H9 (cell line): ENCODE measurements around the gene TECTB. TPM values are rescaled to one million over a fixed set of nuclear protein-coding genes. Genes with fewer than 3 reads are reported as not detected.

Source experiments
- DNase-seq: peaks from one replicate; pipeline ENCODE4 v3.0.0-alpha.2; 2017
- H2AFZ ChIP-seq: one replicate; pipeline ENCODE4 v1.6.1; 2013; ENCODE audit warnings: mild to moderate bottlenecking, low read length, control low read depth, moderate library complexity
- H2AK5ac ChIP-seq: 2 replicates; pipeline ENCODE4 v1.6.1; 2013; ENCODE audit warnings: low read length, control low read depth, mixed read lengths; ENCODE audit not compliant: insufficient read length
- H2BK120ac ChIP-seq: one replicate; pipeline ENCODE4 v1.6.1; 2013; ENCODE audit warnings: low read depth, mild to moderate bottlenecking, low read length, control low read depth, inconsistent platforms; ENCODE audit not compliant: poor library complexity, severe bottlenecking
- H2BK12ac ChIP-seq: 2 replicates; pipeline ENCODE4 v1.6.1; 2013; ENCODE audit warnings: low read length, control low read depth, mixed read lengths, low read depth; ENCODE audit not compliant: insufficient read length
- H2BK15ac ChIP-seq: 2 replicates; pipeline ENCODE4 v1.6.1; 2013; ENCODE audit warnings: low read depth, low read length, control low read depth
- H2BK20ac ChIP-seq: one replicate; pipeline ENCODE4 v1.6.1; 2013; ENCODE audit warnings: low read depth, mild to moderate bottlenecking, low read length, control low read depth, inconsistent platforms; ENCODE audit not compliant: poor library complexity, severe bottlenecking
- H2BK5ac ChIP-seq: 2 replicates; pipeline ENCODE4 v1.6.1; 2013; ENCODE audit warnings: low read length, control low read depth, mixed read lengths; ENCODE audit not compliant: insufficient read length
- H3K14ac ChIP-seq: 2 replicates; pipeline ENCODE4 v1.6.1; 2013; ENCODE audit warnings: low read length, control low read depth; ENCODE audit not compliant: insufficient read depth
- H3K18ac ChIP-seq: 2 replicates; pipeline ENCODE4 v1.6.1; 2013; ENCODE audit warnings: low read depth, mild to moderate bottlenecking, mixed read lengths, low read length, control low read depth; ENCODE audit not compliant: insufficient read length
- H3K23ac ChIP-seq: 2 replicates; pipeline ENCODE4 v1.6.1; 2013; ENCODE audit warnings: low read length, control low read depth, mixed read lengths, low read depth; ENCODE audit not compliant: insufficient read length
- H3K23me2 ChIP-seq: 2 replicates; pipeline ENCODE4 v1.6.1; 2013; ENCODE audit warnings: low read depth, mild to moderate bottlenecking, mixed read lengths, low read length, control low read depth; ENCODE audit not compliant: insufficient read length, poor library complexity, severe bottlenecking
- H3K27ac ChIP-seq: 2 replicates; pipeline ENCODE4 v1.5.1; 2013; ENCODE audit warnings: low read length, control low read depth, mixed read lengths, low read depth; ENCODE audit not compliant: insufficient read length
- H3K27me3 ChIP-seq: 2 replicates; pipeline ENCODE4 v1.6.1; 2013; ENCODE audit warnings: low read length, control low read depth, inconsistent platforms; ENCODE audit not compliant: insufficient read depth
- H3K4ac ChIP-seq: 2 replicates; pipeline ENCODE4 v1.6.1; 2013; ENCODE audit warnings: low read depth, mild to moderate bottlenecking, control low read depth, inconsistent platforms, low read length, moderate library complexity
- H3K4me1 ChIP-seq: 2 replicates; pipeline ENCODE4 v1.6.1; 2013; ENCODE audit warnings: low read length, control low read depth, inconsistent platforms; ENCODE audit not compliant: insufficient read depth
- H3K4me2 ChIP-seq: 2 replicates; pipeline ENCODE4 v1.6.1; 2013; ENCODE audit warnings: low read length, control low read depth, mixed read lengths; ENCODE audit not compliant: insufficient read length, insufficient read depth
- H3K56ac ChIP-seq: 2 replicates; pipeline ENCODE4 v1.6.1; 2013; ENCODE audit warnings: low read depth, mild to moderate bottlenecking, mixed read lengths, low read length, control low read depth; ENCODE audit not compliant: insufficient read length
- H3K79me1 ChIP-seq: 2 replicates; pipeline ENCODE4 v1.6.1; 2013; ENCODE audit warnings: low read depth, mild to moderate bottlenecking, moderate library complexity, low read length, control low read depth, inconsistent platforms; ENCODE audit not compliant: insufficient read depth, poor library complexity, severe bottlenecking
- H3K79me2 ChIP-seq: 2 replicates; pipeline ENCODE4 v1.6.1; 2013; ENCODE audit warnings: low read length, control low read depth, inconsistent platforms; ENCODE audit not compliant: insufficient read depth
- H3K9ac ChIP-seq: 2 replicates; pipeline ENCODE4 v1.6.1; 2013; ENCODE audit warnings: low read length, control low read depth, mixed read lengths; ENCODE audit not compliant: insufficient read length; ENCODE audit errors: extremely low read depth
- H3K9me3 ChIP-seq: one replicate; pipeline ENCODE4 v1.6.1; 2013; ENCODE audit warnings: low read depth, low read length, inconsistent platforms; ENCODE audit not compliant: control insufficient read depth
- H3T11ph ChIP-seq: one replicate; pipeline ENCODE4 v1.6.1; 2013; ENCODE audit warnings: mild to moderate bottlenecking, low read length, control low read depth, inconsistent platforms
- H4K20me1 ChIP-seq: one replicate; pipeline ENCODE4 v1.6.1; 2013; ENCODE audit not compliant: control insufficient read depth, insufficient read length, insufficient read depth
- H4K5ac ChIP-seq: 2 replicates; pipeline ENCODE4 v1.6.1; 2013; ENCODE audit warnings: low read depth, mild to moderate bottlenecking, mixed read lengths, low read length, control low read depth; ENCODE audit not compliant: insufficient read length
- H4K8ac ChIP-seq: replicated peaks from 2 replicates; pipeline ENCODE4 v1.6.1; 2013; ENCODE audit warnings: low read length, control low read depth, mixed read lengths, low read depth; ENCODE audit not compliant: insufficient read length
- H4K91ac ChIP-seq: 2 replicates; pipeline ENCODE4 v1.6.1; 2013; ENCODE audit warnings: low read depth, mild to moderate bottlenecking, moderate library complexity, mixed read lengths, low read length, control low read depth; ENCODE audit not compliant: insufficient read length
- H3K27ac Mint-ChIP-seq, 3 experiments: 2 replicates in 2 of 3; 3 replicates in 1 of 3; pipeline ENCODE4 v1.8.0; 2020 to 2021; ENCODE audit warnings: mixed read lengths in 3 of 3, mild to moderate bottlenecking in 1 of 3, moderate library complexity in 1 of 3
- H3K27me3 Mint-ChIP-seq: 2 replicates; pipeline ENCODE4 v1.8.0; 2021; ENCODE audit warnings: low read depth, mild to moderate bottlenecking, moderate library complexity, mixed read lengths
- H3K36me3 Mint-ChIP-seq, 3 experiments: 2 replicates in 2 of 3; 3 replicates in 1 of 3; pipeline ENCODE4 v1.8.0; 2020 to 2021; ENCODE audit warnings: low read depth in 3 of 3, mixed read lengths in 3 of 3; ENCODE audit not compliant: insufficient read depth in 1 of 3
- H3K4me1 Mint-ChIP-seq, 2 experiments: 2 replicates each; pipeline ENCODE4 v1.8.0; 2020; ENCODE audit warnings: mixed read lengths in 2 of 2
- H3K4me3 Mint-ChIP-seq, 2 experiments: 2 replicates in 1 of 2; 3 replicates in 1 of 2; pipeline ENCODE4 v1.8.0; 2020 to 2021; ENCODE audit warnings: mild to moderate bottlenecking in 2 of 2, mixed read lengths in 2 of 2, moderate library complexity in 1 of 2
- H3K9me3 Mint-ChIP-seq, 2 experiments: 2 replicates in 1 of 2; 3 replicates in 1 of 2; pipeline ENCODE4 v1.8.0; 2020; ENCODE audit warnings: mild to moderate bottlenecking in 2 of 2, mixed read lengths in 2 of 2, moderate library complexity in 1 of 2
- WGBS: extraction: QIAGEN DNeasy Blood & Tissue Kit; methylation state at CpG from one replicate; pipeline ENCODE4 v1.1.7; 2013; ENCODE audit warnings: missing lambda C conversion rate, low lambda C conversion rate, mixed read lengths; ENCODE audit not compliant: insufficient read length; ENCODE audit errors: extremely low coverage; 5-methylcytosine and 5-hydroxymethylcytosine counted together
- total RNA-seq: library from RNA; stranded (reverse); gene quantifications from 2 replicates; pipeline ENCODE4 v1.2.1, GENCODE V29; 2021
- TF ChIP-seq, protein P1 (sequence below): fragments of 200-600 bp; sonication (generic); conservative IDR thresholded peaks from 3 replicates; pipeline ENCODE4 v1.8.0; 2021; ENCODE audit warnings: antibody characterized with exemption, mild to moderate bottlenecking

The TECTB gene
- total RNA-seq, 1 experiment from 2014 or later: not detected

DNA sequence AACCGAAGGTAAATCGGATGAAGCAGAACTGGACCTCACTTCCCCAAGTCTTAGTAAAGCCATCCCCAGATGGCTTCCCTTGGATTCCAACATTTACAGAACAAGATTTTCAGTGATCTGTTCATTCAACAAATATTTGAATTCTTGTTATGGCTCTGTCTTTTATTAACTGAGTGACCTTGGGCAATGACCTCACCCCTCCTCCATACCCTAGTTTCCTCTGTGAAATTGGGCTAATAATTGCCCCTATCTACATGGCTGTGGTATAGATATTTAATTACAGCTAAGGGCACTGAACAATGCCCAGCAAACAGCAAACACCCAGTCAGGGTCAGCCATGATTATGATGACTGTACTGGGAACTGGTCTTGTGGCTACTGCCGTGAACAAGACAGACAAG is 19.1 kb downstream of the TECTB start:
- Histone ChIP-seq H3K56ac (no peak overlapping the region), H4K91ac (no peak overlapping the region), H3K4me2 (no peak overlapping the region), H2BK20ac (no peak overlapping the region), H3K14ac (no peak overlapping the region), H2AK5ac (no peak overlapping the region), H3K23me2 (no peaks in the 10 kb centered on the region), H3K27ac (no peak overlapping the region), H3K79me2 (no peaks in the 10 kb centered on the region), H4K8ac (no peak overlapping the region), H2BK5ac (no peak overlapping the region), H3K27me3 (no peaks in the 10 kb centered on the region), H2BK120ac (no peak overlapping the region), H3K23ac (no peak overlapping the region), H3K4ac (no peak overlapping the region), H3K18ac (no peak overlapping the region), H3K79me1 (no peaks in the 10 kb centered on the region), H3K4me1 (no peaks in the 10 kb centered on the region), H4K20me1 (no peaks in the 10 kb centered on the region), H4K5ac (no peak overlapping the region), H2BK15ac (no peak overlapping the region), H2BK12ac (no peak overlapping the region), H3K9me3 (no peaks in the 10 kb centered on the region), H2AFZ (no peak overlapping the region), H3K9ac (no peak overlapping the region), H3T11ph (no peak overlapping the region)
- H3K27me3 Mint-ChIP-seq: no peaks in the 10 kb centered on the region; the same call in 1 of the 2 replicates
- no CpG with 5 or more reads among the region's 3 CpGs for WGBS
- H3K4me1 Mint-ChIP-seq: peaks cover 0 to 7% of the 10 kb centered on the region in 2 experiments; a peak in 2 of 4 replicates
- no peaks in the 10 kb centered on the region for H3K9me3 Mint-ChIP-seq
- DNase-seq: no peak
- TF ChIP-seq, protein P1, sequence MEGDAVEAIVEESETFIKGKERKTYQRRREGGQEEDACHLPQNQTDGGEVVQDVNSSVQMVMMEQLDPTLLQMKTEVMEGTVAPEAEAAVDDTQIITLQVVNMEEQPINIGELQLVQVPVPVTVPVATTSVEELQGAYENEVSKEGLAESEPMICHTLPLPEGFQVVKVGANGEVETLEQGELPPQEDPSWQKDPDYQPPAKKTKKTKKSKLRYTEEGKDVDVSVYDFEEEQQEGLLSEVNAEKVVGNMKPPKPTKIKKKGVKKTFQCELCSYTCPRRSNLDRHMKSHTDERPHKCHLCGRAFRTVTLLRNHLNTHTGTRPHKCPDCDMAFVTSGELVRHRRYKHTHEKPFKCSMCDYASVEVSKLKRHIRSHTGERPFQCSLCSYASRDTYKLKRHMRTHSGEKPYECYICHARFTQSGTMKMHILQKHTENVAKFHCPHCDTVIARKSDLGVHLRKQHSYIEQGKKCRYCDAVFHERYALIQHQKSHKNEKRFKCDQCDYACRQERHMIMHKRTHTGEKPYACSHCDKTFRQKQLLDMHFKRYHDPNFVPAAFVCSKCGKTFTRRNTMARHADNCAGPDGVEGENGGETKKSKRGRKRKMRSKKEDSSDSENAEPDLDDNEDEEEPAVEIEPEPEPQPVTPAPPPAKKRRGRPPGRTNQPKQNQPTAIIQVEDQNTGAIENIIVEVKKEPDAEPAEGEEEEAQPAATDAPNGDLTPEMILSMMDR: no peak
- H3K27ac Mint-ChIP-seq: peak overlapping the region in 1 of 3 experiments; percentile 5; a peak in 1 of 7 replicates
- no peak overlapping the region for H3K4me3 Mint-ChIP-seq
- H3K36me3 Mint-ChIP-seq: no peaks in the 10 kb centered on the region
